Measurements from ENCODE around the gene STX1B. TPM values are rescaled to one million over a fixed set of nuclear protein-coding genes. Genes with fewer than 3 reads are reported as not detected.

STX1B gene
- total RNA-seq, 2 experiments from 2014 or later, result 1.3 to 1.5 TPM

DNA sequence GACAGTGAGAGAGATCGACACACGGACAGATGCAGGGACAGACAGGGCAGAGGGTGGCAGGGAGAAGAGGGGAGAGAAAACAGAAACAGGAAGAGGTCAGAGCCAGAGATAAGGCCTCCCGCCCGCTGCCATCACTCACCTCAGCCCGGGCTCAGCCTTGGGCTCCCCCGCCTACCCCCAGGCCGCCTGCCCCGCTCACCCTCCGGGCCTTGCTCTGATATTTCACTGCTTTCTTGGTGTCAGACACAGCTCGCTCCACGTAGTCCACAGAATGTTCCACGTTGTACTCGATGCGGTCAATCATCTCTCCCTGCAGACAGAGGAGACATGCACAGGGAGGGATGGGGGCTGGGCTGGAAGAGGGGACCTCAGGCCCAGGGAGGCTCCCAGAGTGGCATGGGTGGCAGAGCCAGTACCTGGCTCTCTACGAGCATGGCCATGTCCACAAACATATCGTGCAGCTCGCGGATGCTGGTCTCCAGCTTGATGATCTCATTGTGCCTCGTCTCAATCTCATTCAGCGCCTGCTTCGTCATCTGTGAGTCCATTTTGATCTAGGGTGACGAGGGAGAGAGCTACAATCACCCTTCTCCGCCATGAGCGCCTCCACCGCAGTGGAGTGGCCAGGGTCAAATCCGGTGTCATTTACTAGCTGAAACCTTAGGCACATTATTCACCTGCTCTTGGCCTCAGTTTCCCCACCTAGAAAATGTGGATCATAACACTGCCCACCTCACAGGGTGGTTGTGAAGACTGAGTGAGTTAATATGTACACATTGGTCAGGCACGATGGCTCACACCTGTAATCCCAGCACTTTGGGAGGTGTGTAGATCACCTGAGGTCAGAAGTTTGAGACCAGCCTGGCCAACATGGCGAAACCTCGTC, 17.3 kb downstream of the STX1B start:
- peaks cover 3% of the 10 kb centered on the region for H3K27me3 Mint-ChIP-seq
- DNase-seq (no peak), ATAC-seq (no peak)
- H3K4me3 Mint-ChIP-seq, result no peak overlapping the region
- intact Hi-C loops (cut with DNase I, micrococcal nuclease), result loop anchor here in 1 of 2 experiments (10.0 kb wide), 3 partner anchors 52 to 872 kb away; no protein-coding TSS in a partner anchor
- no peaks in the 10 kb centered on the region for H3K9me3 Mint-ChIP-seq (ENCODE audit: low read depth)
- CTCF ChIA-PET, result interaction anchor here (0.6 to 1.1 kb wide), 5 partner anchors 9 to 170 kb away, joined by 3 read pairs; no protein-coding TSS in a partner anchor
- H3K36me3 Mint-ChIP-seq (ENCODE audit: low read depth), result no peaks in the 10 kb centered on the region
- POLR2A ChIA-PET, result interaction anchor here (0.6 kb wide), 2 partner anchors 186 to 274 kb away, joined by 3 read pairs; partner anchors contain the start of gene FUS
- no peak overlapping the region for H3K27ac Mint-ChIP-seq
- H3K4me1 Mint-ChIP-seq, result peaks cover 16% of the 10 kb centered on the region

DNA sequence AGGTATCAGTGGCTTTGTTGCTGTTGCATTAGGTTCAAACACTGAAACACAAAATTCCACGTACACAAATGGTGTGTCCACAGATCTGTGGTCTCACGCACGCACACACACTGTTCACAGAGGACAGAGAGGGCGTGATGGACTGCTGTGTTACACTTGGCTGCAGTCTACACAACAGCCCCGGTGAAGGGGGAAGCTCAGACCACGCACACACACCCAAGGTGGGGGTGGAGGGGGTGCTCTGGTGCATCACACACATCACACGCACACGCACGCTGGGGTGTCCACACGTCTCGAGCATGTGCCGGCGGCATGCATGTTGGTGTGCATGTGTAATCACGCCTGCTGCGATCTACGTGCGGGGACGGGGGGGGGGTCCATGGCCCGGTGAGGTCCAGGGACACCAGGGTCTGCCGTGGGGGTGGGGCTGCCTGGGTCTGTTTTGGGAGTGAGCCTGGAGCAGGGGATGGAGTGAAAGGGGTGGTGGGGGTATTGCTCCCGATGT, 18.1 kb downstream of the STX1B start:
- Mint-ChIP-seq H3K27me3 (peaks cover 3% of the 10 kb centered on the region), H3K36me3 (ENCODE audit: low read depth) (no peaks in the 10 kb centered on the region), H3K27ac (no peak overlapping the region), H3K4me1 (peaks cover 16% of the 10 kb centered on the region), H3K4me3 (no peak overlapping the region), H3K9me3 (ENCODE audit: low read depth) (no peaks in the 10 kb centered on the region)
- ATAC-seq, result no peak
- intact Hi-C loops (cut with DNase I, micrococcal nuclease), result loop anchor here in 1 of 2 experiments (10.0 kb wide), 3 partner anchors 52 to 872 kb away; no protein-coding TSS in a partner anchor
- no peak for DNase-seq
- POLR2A ChIA-PET, result no interaction called here
- CTCF ChIA-PET, result interaction anchor here (0.6 kb wide), 1 partner anchor 171 kb away, joined by 3 read pairs; no protein-coding TSS in a partner anchor

DNA sequence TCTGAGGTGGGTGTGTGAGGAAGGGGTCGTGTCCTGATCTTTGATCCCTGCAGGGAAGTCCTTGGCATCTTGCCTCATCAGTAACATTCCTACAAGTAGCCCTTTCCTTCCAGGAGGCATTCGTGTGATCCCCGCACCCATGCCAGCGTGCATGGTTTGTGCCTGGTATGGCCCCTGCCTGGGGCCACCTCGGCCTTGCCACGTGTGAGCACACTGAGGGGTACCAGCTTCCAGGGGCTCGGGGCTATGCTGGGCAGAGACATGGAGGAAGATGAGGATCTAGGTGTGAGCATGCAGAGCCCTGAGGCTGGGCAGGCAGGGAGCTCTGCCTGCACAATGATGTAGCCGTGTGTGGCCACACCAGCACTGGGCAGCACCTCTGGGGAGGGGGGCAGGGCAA, 19.4 kb downstream of the STX1B start:
- POLR2A ChIA-PET, result no interaction called here
- no peaks in the 10 kb centered on the region for H3K9me3 Mint-ChIP-seq (ENCODE audit: low read depth)
- intact Hi-C loops (cut with DNase I, micrococcal nuclease), result loop anchor here in 1 of 2 experiments (10.0 kb wide), 3 partner anchors 54 to 874 kb away; no protein-coding TSS in a partner anchor
- no peak overlapping the region for H3K4me3 Mint-ChIP-seq
- H3K27ac Mint-ChIP-seq, result no peak overlapping the region
- CTCF ChIA-PET, result interaction anchor here (0.7 kb wide), 1 partner anchor 454 kb away, joined by 3 read pairs; no protein-coding TSS in a partner anchor
- DNase-seq (no peak), ATAC-seq (no peak)
- H3K27me3 Mint-ChIP-seq, result no peaks in the 10 kb centered on the region
- peaks cover 3% of the 10 kb centered on the region for H3K36me3 Mint-ChIP-seq (ENCODE audit: low read depth)
- H3K4me1 Mint-ChIP-seq, result peaks cover 8% of the 10 kb centered on the region

DNA sequence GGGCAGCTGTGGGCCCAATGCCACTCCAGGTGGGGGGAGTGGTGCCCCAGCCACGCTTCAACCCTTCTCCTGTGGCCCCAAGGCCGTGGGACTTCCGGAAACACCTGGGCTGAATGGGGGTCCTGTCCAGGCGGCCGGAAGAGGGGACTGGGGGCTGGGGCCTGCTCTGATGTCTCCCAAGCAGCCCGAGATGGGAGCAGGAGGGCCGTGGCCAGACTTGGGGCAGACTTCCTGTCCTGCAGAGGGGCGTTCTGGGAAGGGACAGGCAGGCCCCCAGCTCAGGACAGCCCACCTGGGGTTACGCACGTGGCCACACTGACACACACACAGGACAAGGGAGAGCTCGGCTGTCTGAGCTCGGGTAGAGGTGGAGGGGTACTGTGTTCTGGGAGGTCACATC, 20.3 kb downstream of the STX1B start:
- ATAC-seq, result no peak
- no peak overlapping the region for H3K4me3 Mint-ChIP-seq
- CTCF ChIA-PET, result no interaction called here
- no peaks in the 10 kb centered on the region for H3K27me3 Mint-ChIP-seq
- POLR2A ChIA-PET, result interaction anchor here (0.6 kb wide), 1 partner anchor 188 kb away, joined by 7 read pairs; no protein-coding TSS in a partner anchor
- no peak for DNase-seq
- peaks cover 7% of the 10 kb centered on the region for H3K4me1 Mint-ChIP-seq
- H3K27ac Mint-ChIP-seq, result no peak overlapping the region
- peaks cover 3% of the 10 kb centered on the region for H3K36me3 Mint-ChIP-seq (ENCODE audit: low read depth)
- intact Hi-C loops (cut with DNase I, micrococcal nuclease), result loop anchor here in 1 of 2 experiments (10.0 kb wide), 3 partner anchors 55 to 875 kb away; no protein-coding TSS in a partner anchor
- no peaks in the 10 kb centered on the region for H3K9me3 Mint-ChIP-seq (ENCODE audit: low read depth)

DNA sequence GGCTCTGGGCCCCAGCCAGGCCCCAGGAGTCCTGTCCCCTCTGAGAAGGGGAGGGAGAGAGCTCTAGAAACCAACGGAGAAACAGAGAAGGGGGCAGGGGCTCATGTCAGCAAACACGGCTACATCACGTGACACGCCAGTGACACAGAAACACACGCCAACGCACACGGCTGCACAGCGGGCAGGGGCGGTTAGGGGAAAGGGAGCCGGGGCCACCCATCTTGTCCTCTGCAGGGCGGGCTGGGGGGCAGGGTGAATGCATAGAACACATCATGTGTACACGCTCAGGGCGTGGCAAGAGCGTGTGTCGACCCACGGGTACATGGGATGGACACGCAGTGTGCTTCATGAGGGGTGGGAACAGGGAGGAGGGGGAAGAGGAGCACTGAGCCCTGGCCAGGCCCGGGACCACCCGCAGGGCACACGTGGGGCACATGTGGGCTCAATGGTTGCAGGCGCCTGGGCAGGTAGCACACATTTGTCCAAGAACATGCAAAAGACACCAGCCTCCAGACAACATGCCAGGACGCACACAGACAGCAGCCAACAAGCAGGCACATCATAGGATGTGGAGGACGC, 20.9 kb downstream of the STX1B start:
- DNase-seq (no peak), ATAC-seq (no peak)
- intact Hi-C loops (cut with DNase I, micrococcal nuclease), result loop anchor here (10.0 kb wide), 5 partner anchors 55 to 875 kb away; partner anchors contain the start of gene VKORC1 (in 1 of the 2)
- ChIA-PET CTCF (interaction anchor here (0.6 kb wide), 1 partner anchor 32 kb away, joined by 3 read pairs; the partner anchor contains the start of gene SETD1A), POLR2A (interaction anchor here (0.6 kb wide), 1 partner anchor 189 kb away, joined by 7 read pairs; no protein-coding TSS in a partner anchor)
- H3K9me3 Mint-ChIP-seq (ENCODE audit: low read depth), result no peaks in the 10 kb centered on the region
- no peak overlapping the region for H3K27ac Mint-ChIP-seq
- no peak overlapping the region for H3K4me3 Mint-ChIP-seq
- H3K27me3 Mint-ChIP-seq, result no peaks in the 10 kb centered on the region
- H3K36me3 Mint-ChIP-seq (ENCODE audit: low read depth), result peaks cover 3% of the 10 kb centered on the region
- H3K4me1 Mint-ChIP-seq, result peaks cover 6% of the 10 kb centered on the region

DNA sequence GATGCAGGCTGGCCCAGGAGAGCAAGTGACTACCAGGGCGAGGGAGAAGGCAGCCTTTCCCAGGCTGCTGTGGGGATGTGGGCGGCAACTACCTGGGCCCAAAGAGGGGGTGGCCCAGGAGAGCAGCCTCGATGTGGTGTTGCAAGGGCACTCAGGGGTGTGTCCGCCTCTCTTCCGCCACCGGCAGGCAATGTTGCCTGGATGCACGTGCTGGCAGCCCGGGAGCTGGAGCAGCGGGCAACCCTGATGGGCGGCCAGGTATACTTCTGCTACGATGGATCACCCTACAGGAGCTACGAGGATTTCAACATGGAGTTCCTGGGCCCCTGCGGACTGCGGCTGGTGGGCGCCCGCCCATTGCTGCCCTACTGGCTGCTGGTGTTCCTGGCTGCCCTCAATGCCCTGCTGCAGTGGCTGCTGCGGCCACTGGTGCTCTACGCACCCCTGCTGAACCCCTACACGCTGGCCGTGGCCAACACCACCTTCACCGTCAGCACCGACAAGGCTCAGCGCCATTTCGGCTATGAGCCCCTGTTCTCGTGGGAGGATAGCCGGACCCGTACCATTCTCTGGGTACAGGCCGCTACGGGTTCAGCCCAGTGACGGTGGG, 22.8 kb downstream of the STX1B start:
- Mint-ChIP-seq H3K27me3 (no peaks in the 10 kb centered on the region), H3K4me3 (no peak overlapping the region), H3K4me1 (peaks cover 3% of the 10 kb centered on the region), H3K9me3 (ENCODE audit: low read depth) (no peaks in the 10 kb centered on the region), H3K27ac (no peak overlapping the region), H3K36me3 (ENCODE audit: low read depth) (peaks cover 10% of the 10 kb centered on the region)
- DNase-seq, result no peak
- POLR2A ChIA-PET, result no interaction called here
- intact Hi-C loops (cut with DNase I, micrococcal nuclease), result loop anchor here (10.0 kb wide), 2 partner anchors 107 to 307 kb away; partner anchors contain the start of gene VKORC1 (in 1 of the 2)
- CTCF ChIA-PET, result no interaction called here
- no peak for ATAC-seq

DNA sequence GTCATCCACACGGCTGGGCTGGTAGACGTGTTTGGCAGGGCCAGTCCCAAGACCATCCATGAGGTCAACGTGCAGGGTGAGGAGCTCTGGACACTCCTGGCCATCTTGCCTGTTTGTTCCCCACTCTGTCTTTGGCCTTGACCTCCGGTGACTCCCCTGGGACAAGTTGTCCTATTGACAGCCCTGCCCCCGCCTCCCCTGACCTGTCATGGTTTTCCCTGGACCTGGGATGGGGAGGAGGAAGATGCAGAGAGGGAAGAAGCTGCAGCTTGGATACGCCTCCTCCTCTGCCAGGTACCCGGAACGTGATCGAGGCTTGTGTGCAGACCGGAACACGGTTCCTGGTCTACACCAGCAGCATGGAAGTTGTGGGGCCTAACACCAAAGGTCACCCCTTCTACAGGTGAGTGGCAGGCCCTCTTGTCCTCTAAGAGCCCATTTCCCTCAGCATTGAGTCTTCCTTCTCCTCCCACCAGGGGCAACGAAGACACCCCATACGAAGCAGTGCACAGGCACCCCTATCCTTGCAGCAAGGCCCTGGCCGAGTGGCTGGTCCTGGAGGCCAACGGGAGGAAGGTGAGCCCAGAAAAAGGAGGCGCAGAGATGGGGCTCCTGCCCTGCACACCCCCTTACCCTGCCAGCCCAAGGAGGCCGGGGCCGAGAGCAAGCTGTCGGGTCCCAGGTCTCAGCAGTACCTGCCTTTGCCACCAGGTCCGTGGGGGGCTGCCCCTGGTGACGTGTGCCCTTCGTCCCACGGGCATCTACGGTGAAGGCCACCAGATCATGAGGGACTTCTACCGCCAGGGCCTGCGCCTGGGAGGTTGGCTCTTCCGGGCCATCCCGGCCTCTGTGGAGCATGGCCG, 24.1 kb downstream of the STX1B start:
- peaks cover 3% of the 10 kb centered on the region for H3K4me1 Mint-ChIP-seq
- CTCF ChIA-PET, result interaction anchor here (0.6 to 5.2 kb wide), 10 partner anchors 8 to 474 kb away, joined by 3 to 35 read pairs (median 4); no protein-coding TSS in a partner anchor
- POLR2A ChIA-PET, result interaction anchor here (0.5 to 0.8 kb wide), 3 partner anchors 88 to 456 kb away, joined by 3 to 4 read pairs (median 3); partner anchors contain the start of genes ZNF646, ZNF668 and ZNF843
- H3K27ac Mint-ChIP-seq, result no peak overlapping the region
- peaks cover 13% of the 10 kb centered on the region for H3K36me3 Mint-ChIP-seq (ENCODE audit: low read depth)
- H3K27me3 Mint-ChIP-seq, result no peaks in the 10 kb centered on the region
- no peaks in the 10 kb centered on the region for H3K9me3 Mint-ChIP-seq (ENCODE audit: low read depth)
- intact Hi-C loops (cut with DNase I, micrococcal nuclease), result loop anchor here (10.0 kb wide), 2 partner anchors 108 to 308 kb away; partner anchors contain the start of gene VKORC1 (in 1 of the 2)
- ATAC-seq, result no peak
- no peak overlapping the region for H3K4me3 Mint-ChIP-seq
- DNase-seq, result no peak

DNA sequence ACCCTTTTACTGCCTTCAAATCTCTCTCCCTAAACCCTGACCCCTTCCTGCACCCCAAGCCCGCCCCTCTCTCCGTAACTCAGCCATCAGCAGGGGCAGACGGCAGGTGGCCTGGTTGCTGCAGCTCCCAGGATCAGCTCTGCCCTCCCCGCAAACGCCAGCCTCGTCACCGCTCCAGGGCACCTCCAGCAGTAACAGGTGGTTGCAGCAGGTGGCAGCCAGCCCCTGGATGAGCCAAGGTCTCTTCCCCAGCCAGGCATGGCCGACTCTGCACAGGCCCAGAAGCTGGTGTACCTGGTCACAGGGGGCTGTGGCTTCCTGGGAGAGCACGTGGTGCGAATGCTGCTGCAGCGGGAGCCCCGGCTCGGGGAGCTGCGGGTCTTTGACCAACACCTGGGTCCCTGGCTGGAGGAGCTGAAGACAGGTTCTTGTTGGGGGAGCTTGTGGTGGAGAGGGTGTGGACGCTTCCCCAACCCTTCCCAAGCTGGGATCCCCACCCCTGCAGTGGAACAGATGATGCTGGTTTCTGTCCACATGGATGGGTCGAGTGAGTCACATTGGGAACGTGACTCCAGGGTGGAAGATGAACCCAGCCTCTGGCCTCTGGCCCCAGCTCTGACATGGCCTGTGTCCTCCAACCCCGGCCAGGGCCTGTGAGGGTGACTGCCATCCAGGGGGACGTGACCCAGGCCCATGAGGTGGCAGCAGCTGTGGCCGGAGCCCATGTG, 24.9 kb downstream of the STX1B start:
- ATAC-seq (peak; percentile 40), DNase-seq (peak; percentile 39)
- ChIA-PET POLR2A (interaction anchor here (0.5 to 1.0 kb wide), 4 partner anchors 88 to 457 kb away, joined by 3 to 4 read pairs (median 3); partner anchors contain the start of genes ZNF646, ZNF668 and ZNF843), CTCF (interaction anchor here (0.5 to 5.2 kb wide), 22 partner anchors 9 to 883 kb away, joined by 3 to 35 read pairs (median 4); no protein-coding TSS in a partner anchor)
- Mint-ChIP-seq H3K9me3 (ENCODE audit: low read depth) (no peaks in the 10 kb centered on the region), H3K4me3 (no peak overlapping the region), H3K36me3 (ENCODE audit: low read depth) (peaks cover 18% of the 10 kb centered on the region), H3K27ac (peak overlapping the region; percentile 31), H3K4me1 (peaks cover 3% of the 10 kb centered on the region), H3K27me3 (no peaks in the 10 kb centered on the region)
- intact Hi-C loops (cut with DNase I, micrococcal nuclease), result loop anchor here (1.0 to 10.0 kb wide), 7 partner anchors 89 to 883 kb away; partner anchors contain the start of genes VKORC1 (in 1 of the 2), ZNF646 (in 1 of the 2) and ZNF668 (in 1 of the 2)

DNA sequence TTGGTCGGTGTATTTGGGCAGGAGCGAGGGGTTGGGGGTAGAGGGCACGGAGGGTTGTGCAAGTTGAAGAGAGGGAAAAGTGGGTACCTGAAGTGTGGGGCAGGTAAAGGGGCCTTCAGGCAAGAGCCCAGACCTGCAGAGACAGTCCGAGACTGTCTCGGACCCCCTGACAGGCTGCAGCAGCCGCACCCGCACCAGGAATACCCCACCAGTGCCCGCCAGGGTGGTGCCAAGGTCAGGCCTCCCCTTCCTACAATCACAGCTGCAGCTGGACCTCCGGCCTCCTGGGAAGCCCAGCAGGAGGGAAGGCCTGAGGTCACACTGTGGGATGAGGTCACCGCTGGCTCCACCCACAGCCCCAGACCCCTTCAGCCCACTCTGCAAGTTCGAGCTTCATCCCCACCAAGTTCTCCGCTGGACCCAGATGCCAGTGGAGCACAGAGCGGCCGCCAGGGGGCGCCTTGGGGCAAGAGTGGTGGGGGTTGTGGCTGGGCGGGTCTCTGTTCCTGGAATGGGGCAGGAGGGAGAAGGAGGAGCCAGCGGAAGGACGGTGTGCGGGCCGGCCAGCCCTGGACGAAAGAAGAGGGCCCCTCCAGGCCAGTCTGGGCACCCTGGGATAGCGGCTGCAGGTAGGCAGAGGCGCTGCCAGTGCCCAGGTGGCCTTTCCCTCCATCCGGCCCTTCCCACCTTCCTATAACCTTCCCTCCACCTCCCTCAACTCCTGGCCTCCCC, 25.6 kb downstream of the STX1B start, which contains the start of gene HSD3B7:
HSD3B7 (plus strand) TSS at position 539 of the 732 bp plus-strand sequence. CDS start 452 bp downstream, outside the sequence.
- intact Hi-C loops (cut with DNase I, micrococcal nuclease), result loop anchor here (1.0 to 10.0 kb wide), 7 partner anchors 89 to 883 kb away; partner anchors contain the start of genes VKORC1 (in 1 of the 2), ZNF646 (in 1 of the 2) and ZNF668 (in 1 of the 2)
- peaks cover 3% of the 10 kb centered on the region for H3K4me1 Mint-ChIP-seq
- ChIA-PET POLR2A (interaction anchor here (1.0 kb wide), 1 partner anchor 157 kb away, joined by 3 read pairs; no protein-coding TSS in a partner anchor), CTCF (interaction anchor here (0.5 to 5.2 kb wide), 23 partner anchors 9 to 884 kb away, joined by 3 to 35 read pairs (median 3); no protein-coding TSS in a partner anchor)
- peaks cover 18% of the 10 kb centered on the region for H3K36me3 Mint-ChIP-seq (ENCODE audit: low read depth)
- no peaks in the 10 kb centered on the region for H3K27me3 Mint-ChIP-seq
- DNase-seq (peak; percentile 91), ATAC-seq (peak; percentile 92)
- H3K4me3 Mint-ChIP-seq, result no peak within 1 kb of the TSS
- no peaks in the 10 kb centered on the region for H3K9me3 Mint-ChIP-seq (ENCODE audit: low read depth)
- peak within 1 kb of the TSS; percentile 31 for H3K27ac Mint-ChIP-seq

All from activated CD4-positive, alpha-beta T cell treated with anti-CD3 and anti-CD28 coated beads for 36 hours (primary cell).